Breast epithelium (tissue), 3 donors: ENCODE measurements around the gene ETNPPL.

Experiments used
- POLR2A ChIP-seq: fragments of 450-650 bp; IDR thresholded peaks from one replicate; pipeline ENCODE4 v1.6.1; 2016; ENCODE audit warnings: antibody characterized with exemption, mild to moderate bottlenecking, moderate library complexity
- POLR2AphosphoS5 ChIP-seq, 3 donors: sonication (generic); formaldehyde crosslinking; IDR thresholded peaks; one replicate each; pipeline ENCODE4 v1.6.1; 2017; ENCODE audit warnings: antibody characterized with exemption in 3 of 3
- TF ChIP-seq, protein P1 (sequence below), 3 donors: fragments of 450-650 bp; IDR thresholded peaks; one replicate each; pipeline ENCODE4 v1.5.1; 2016 to 2017; ENCODE audit warnings: antibody characterized with exemption in 3 of 3, mild to moderate bottlenecking in 3 of 3, moderate library complexity in 3 of 3

DNA sequence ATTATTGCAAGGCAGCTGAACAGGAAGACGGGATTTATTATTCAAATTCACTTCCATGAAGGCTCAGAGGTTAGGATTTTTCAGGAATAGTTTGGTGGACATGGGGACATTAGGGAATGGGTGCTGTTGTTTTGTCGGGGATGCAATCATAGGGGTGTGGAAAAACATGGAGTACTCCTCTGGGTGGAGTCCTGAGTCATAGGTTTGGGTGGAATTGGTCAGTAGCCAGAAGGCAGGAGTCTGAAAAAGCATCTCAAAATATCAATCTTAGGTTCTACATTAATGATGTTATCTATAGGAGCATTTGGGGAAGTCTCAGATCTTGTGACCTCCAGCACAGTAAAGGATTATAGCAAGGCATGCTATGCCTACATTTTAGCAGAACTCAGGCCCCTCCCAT is 14.5 kb upstream of the ETNPPL start:
- TF ChIP-seq, protein P1, sequence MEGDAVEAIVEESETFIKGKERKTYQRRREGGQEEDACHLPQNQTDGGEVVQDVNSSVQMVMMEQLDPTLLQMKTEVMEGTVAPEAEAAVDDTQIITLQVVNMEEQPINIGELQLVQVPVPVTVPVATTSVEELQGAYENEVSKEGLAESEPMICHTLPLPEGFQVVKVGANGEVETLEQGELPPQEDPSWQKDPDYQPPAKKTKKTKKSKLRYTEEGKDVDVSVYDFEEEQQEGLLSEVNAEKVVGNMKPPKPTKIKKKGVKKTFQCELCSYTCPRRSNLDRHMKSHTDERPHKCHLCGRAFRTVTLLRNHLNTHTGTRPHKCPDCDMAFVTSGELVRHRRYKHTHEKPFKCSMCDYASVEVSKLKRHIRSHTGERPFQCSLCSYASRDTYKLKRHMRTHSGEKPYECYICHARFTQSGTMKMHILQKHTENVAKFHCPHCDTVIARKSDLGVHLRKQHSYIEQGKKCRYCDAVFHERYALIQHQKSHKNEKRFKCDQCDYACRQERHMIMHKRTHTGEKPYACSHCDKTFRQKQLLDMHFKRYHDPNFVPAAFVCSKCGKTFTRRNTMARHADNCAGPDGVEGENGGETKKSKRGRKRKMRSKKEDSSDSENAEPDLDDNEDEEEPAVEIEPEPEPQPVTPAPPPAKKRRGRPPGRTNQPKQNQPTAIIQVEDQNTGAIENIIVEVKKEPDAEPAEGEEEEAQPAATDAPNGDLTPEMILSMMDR (IDR thresholded peaks at IDR 0.05), result no peak
- no peak for TF ChIP-seq POLR2A
- TF ChIP-seq POLR2AphosphoS5 (IDR thresholded peaks at IDR 0.05), result no peak
